Fibroblast of skin of left biceps (primary cell): Measurements from ENCODE around the gene SFSWAP.
"Not testable (repeated sequence)": the region's sequence is repeated elsewhere in the genome, so short reads cannot be mapped to it uniquely, and the experiment has no call there.

Experiments
- DNase-seq, 2 experiments: peaks; one replicate each; pipeline ENCODE4 v3.0.0-alpha.2; 2013; ENCODE audit warnings: low read depth in 2 of 2

Gene SFSWAP

GRCh38 chr12:131701705-131702572, 9.0 kb upstream of the SFSWAP start:
- no peak for DNase-seq

- DNase-seq: no peak
These were observed 8.4 kb upstream of the SFSWAP start for GRCh38 chr12:131702573-131702877.

- DNase-seq: no peak
These were observed 7.7 kb upstream of the SFSWAP start for GRCh38 chr12:131703161-131703560.

GRCh38 chr12:131704509-131704908, 6.4 kb upstream of the SFSWAP start:
- DNase-seq: no peak

GRCh38 chr12:131706709-131707108, 4.2 kb upstream of the SFSWAP start:
- DNase-seq: not testable (repeated sequence)

GRCh38 chr12:131709226-131709625, 1.7 kb upstream of the SFSWAP start:
- DNase-seq: no peak

GRCh38 chr12:131711551-131712205, 788 bp downstream of the SFSWAP start:
- DNase-seq: no peak

- DNase-seq: no peak
These were observed 2.5 kb downstream of the SFSWAP start for GRCh38 chr12:131713349-131713748.

GRCh38 chr12:131714759-131715158, 3.9 kb downstream of the SFSWAP start:
- no peak for DNase-seq

GRCh38 chr12:131716282-131716681, 5.4 kb downstream of the SFSWAP start:
- no peak for DNase-seq

GRCh38 chr12:131720241-131720640, 9.4 kb downstream of the SFSWAP start:
- DNase-seq: no peak

- DNase-seq: no peak
These were observed 10.0 kb downstream of the SFSWAP start for GRCh38 chr12:131720921-131721320.

- DNase-seq: no peak
These were observed 10.7 kb downstream of the SFSWAP start for GRCh38 chr12:131721548-131721947.

GRCh38 chr12:131723532-131723931, 12.6 kb downstream of the SFSWAP start:
- DNase-seq: no peak

- DNase-seq: no peak
These were observed 13.6 kb downstream of the SFSWAP start for GRCh38 chr12:131724534-131724933.

GRCh38 chr12:131725503-131725902, 14.6 kb downstream of the SFSWAP start:
- no peak for DNase-seq

- DNase-seq: no peak
These were observed 17.8 kb downstream of the SFSWAP start for GRCh38 chr12:131728720-131729119.

GRCh38 chr12:131729254-131729955, 18.5 kb downstream of the SFSWAP start:
- no peak for DNase-seq

- DNase-seq: no peak
These were observed 22.2 kb downstream of the SFSWAP start for GRCh38 chr12:131732996-131733615.

GRCh38 chr12:131733874-131734273, 23.0 kb downstream of the SFSWAP start:
- DNase-seq: no peak

- no peak for DNase-seq
These were observed 23.7 kb downstream of the SFSWAP start for GRCh38 chr12:131734336-131735152.

- no peak for DNase-seq
These were observed 24.2 kb downstream of the SFSWAP start for GRCh38 chr12:131735153-131735456.
